SK-N-SH (cell line): Measurements from ENCODE around the gene TMEM266.

ENCODE experiments used
- CHD2 ChIP-seq: fragments of 150-350 bp; IDR thresholded peaks from 2 replicates; pipeline ENCODE4 v1.6.1; 2018; ENCODE audit warnings: low read length; ENCODE audit not compliant: partially characterized antibody
- CTCF ChIP-seq: fragments of 200-600 bp; sonication (generic); IDR thresholded peaks from 2 replicates; pipeline ENCODE4 v1.6.1; 2017; ENCODE audit warnings: antibody characterized with exemption, mild to moderate bottlenecking, moderate library complexity
- EP300 ChIP-seq, 2 experiments: IDR thresholded peaks; 2 replicates each; pipeline versions ENCODE4 v1.4.0 to v1.6.1; 2012; ENCODE audit warnings: borderline replicate concordance in 1 of 2, low read depth in 1 of 2, low read length in 1 of 2
- EZH2phosphoT487 ChIP-seq: fragments of 200-600 bp; sonication (generic); IDR thresholded peaks from 2 replicates; pipeline ENCODE4 v1.6.1; 2017; ENCODE audit warnings: low read depth, mixed run types, mild to moderate bottlenecking, antibody characterized with exemption, moderate library complexity, borderline replicate concordance
- MEF2A ChIP-seq: IDR thresholded peaks from 2 replicates; pipeline ENCODE4 v1.4.0; 2012; ENCODE audit warnings: low read depth, borderline replicate concordance
- TF ChIP-seq, protein P1 (sequence below): IDR thresholded peaks from 2 replicates; pipeline ENCODE4 v1.4.0; 2012; ENCODE audit warnings: low read depth, borderline replicate concordance

DNA sequence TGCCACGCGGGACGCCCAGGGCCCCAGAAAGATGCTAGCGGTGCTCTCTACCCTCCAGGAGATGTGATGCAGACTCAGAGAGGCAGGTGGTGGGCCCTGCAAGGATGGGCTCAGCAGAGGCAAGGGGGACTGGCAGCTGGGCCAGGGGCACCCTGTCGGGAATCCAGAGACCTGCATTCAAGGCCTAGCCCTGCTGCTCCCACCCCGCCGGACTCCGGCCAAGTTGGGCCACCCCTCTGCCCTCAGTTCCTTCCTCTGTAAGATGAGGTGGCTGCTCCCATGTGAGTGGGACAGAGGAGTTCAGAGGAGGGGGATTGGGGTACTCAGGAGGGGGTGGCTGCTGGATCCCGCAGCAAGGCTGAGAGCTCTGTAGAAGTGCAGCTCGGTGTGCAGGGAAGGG is 116.3 kb downstream of the TMEM266 start:
- TF ChIP-seq CTCF (no peak), CHD2 (no peak), MEF2A (no peak), EZH2phosphoT487 (no peak), EP300 (IDR thresholded peaks at IDR 0.05; ENCODE audit: borderline replicate concordance in 1 of 2, low read depth in 1 of 2, low read length in 1 of 2) (no peak)
- TF ChIP-seq, protein P1, sequence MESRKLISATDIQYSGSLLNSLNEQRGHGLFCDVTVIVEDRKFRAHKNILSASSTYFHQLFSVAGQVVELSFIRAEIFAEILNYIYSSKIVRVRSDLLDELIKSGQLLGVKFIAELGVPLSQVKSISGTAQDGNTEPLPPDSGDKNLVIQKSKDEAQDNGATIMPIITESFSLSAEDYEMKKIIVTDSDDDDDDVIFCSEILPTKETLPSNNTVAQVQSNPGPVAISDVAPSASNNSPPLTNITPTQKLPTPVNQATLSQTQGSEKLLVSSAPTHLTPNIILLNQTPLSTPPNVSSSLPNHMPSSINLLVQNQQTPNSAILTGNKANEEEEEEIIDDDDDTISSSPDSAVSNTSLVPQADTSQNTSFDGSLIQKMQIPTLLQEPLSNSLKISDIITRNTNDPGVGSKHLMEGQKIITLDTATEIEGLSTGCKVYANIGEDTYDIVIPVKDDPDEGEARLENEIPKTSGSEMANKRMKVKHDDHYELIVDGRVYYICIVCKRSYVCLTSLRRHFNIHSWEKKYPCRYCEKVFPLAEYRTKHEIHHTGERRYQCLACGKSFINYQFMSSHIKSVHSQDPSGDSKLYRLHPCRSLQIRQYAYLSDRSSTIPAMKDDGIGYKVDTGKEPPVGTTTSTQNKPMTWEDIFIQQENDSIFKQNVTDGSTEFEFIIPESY = no peak
